ENCODE results near the gene ADARB2.
"Not testable (repeated sequence)": the region's sequence is repeated elsewhere in the genome, so short reads cannot be mapped to it uniquely, and the experiment has no call there.

Gene ADARB2

DNA sequence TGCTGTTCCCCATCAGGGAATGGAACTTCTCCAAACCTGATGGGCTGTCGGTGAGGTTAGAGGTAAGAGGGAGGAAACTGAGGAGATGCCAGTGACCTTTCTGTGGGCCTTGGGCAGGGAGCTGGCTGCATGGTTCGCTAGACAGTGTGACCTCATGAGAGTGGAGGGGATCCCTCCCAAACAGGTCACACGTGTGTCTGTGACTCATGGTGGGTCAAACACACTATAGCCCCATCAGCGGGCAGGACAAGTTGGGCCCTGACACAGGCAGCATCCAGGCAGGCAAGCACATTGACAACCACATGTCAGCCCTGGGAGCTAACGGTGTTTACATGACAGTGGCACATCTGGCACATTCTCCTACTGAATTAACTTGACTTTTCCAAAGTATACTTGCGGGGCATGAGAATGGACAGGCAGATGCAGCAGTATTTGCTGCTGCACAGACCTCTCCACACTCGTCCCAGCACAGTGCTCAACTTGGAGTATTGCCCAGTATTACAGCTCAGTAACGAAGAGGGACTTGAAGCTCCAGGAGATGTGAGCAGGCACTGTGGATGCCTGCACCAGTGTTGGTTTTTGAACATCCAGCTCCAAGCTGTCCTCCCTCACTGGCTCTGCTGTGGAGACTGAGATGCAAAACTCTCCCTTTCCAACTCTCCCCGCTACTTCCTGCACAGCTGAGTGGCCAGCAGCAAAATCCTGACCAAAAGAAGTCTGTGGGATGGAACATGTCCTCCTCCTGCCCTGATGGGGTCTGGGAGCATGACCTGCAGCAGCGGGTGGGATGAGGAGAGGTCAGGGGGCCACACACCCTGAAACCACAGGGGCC lies 481.5 kb downstream of the ADARB2 start:
- Mint-ChIP-seq H3K36me3 (peaks cover 0 to 5% of the 10 kb centered on the region in 2 donors), H3K4me1 (peaks cover 9 to 12% of the 10 kb centered on the region in 2 donors), H3K27ac (no peak overlapping the region), H3K4me3 (no peak overlapping the region), H3K9me3 (peaks cover 5 to 9% of the 10 kb centered on the region in 2 donors), H3K27me3 (peaks cover 66 to 74% of the 10 kb centered on the region in 2 donors)
- no peak for DNase-seq
- ATAC-seq (replicated peaks) = no peak

DNA sequence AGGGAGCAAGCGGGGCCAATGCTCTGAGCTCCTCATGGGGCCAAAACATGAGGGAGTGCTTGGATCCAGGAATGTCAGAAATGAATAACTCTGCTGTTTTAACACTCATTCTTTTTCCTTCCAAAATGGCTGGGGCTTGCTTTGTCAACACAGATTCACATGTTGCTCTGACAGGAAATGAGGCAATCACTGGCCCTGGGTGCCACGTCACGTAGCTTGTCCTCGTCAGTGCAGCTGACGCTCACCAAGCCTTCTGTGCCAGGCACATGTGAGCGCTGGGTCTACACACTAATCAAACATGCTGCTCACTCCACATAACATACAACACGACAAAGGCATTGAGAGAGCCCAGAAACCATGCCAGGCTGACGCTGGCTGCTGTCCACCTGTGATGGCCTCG lies 482.2 kb downstream of the ADARB2 start:
- no peak for DNase-seq
- H3K27me3 Mint-ChIP-seq = peaks cover 72 to 81% of the 10 kb centered on the region in 2 donors
- H3K36me3 Mint-ChIP-seq = peaks cover 0 to 5% of the 10 kb centered on the region in 2 donors
- no peak for ATAC-seq (replicated peaks)
- H3K4me1 Mint-ChIP-seq = peaks cover 9 to 12% of the 10 kb centered on the region in 2 donors
- peak overlapping the region; percentile 48 for H3K27ac Mint-ChIP-seq
- no peak overlapping the region for H3K4me3 Mint-ChIP-seq
- peaks cover 6 to 9% of the 10 kb centered on the region in 2 donors for H3K9me3 Mint-ChIP-seq

DNA sequence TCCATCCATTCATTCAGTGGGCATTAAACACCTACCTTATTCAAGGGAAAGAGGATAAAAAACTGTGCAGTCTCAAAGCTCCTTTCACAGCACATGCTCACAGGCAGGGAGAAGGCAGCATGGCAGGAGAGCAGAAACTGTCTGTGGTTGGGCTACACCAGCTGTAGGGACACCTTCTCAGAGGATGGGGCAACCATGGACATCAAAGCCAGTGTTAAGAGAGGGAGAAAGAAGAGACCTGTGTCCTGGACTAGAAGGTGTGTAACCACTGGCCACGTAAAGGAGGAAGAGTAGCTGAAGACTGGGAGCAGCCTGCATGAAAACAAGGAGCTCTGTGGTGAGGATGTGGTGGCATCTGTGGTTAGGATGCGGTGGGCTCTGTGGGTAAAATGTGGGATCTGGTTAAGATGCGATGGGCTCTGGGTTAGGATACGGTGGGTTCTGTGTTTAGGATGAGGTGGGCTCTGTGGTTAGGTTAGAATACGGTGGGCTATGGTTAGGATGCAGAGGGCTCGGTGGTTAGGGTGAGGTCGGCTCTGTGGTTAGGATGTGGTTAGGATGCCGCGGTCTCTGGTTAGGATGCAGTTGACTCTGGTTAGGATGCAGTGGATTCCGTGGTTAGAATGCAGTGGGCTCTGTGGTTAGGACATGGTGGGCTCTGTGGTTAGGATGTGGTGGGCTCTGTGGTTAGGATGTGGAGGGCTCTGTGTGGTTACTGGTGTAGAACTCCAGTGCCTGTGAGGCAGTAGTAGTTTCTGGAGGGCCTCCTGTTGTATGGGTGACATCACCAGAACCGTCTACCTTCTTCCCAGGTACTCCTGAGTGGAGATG lies 483.6 kb downstream of the ADARB2 start:
- H3K9me3 Mint-ChIP-seq = peaks cover 6 to 9% of the 10 kb centered on the region in 2 donors
- peak overlapping the region in 1 of 2 donors; percentile 34 for H3K4me3 Mint-ChIP-seq
- peak overlapping the region; percentile 42 for H3K27ac Mint-ChIP-seq
- H3K27me3 Mint-ChIP-seq = peaks cover 75 to 82% of the 10 kb centered on the region in 2 donors
- ATAC-seq (replicated peaks) = no peak
- peaks cover 0 to 5% of the 10 kb centered on the region in 2 donors for H3K36me3 Mint-ChIP-seq
- peaks cover 9 to 12% of the 10 kb centered on the region in 2 donors for H3K4me1 Mint-ChIP-seq
- no peak for DNase-seq

DNA sequence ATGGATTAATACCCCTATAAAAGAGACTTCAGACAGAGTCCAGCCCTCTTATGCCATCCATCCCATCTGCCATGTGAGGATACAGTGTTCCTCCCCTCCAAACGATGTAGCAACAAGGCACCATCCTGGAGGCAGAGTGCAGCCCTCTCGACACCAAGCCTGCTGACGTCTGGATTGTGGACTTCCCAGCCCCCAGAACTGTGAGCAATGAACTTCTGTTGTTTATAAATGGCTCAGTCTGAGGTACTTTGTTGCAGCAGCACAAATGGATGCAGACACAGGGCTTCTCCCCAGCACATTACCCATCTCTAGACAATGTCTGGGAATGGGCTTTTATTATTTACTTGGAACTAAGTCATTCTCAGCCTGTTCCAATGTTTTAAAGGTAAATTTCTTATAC lies 485.6 kb downstream of the ADARB2 start:
- H3K4me3 Mint-ChIP-seq = no peak overlapping the region
- no peak overlapping the region for H3K27ac Mint-ChIP-seq
- peaks cover 6 to 9% of the 10 kb centered on the region in 2 donors for H3K9me3 Mint-ChIP-seq
- H3K36me3 Mint-ChIP-seq = peaks cover 0 to 5% of the 10 kb centered on the region in 2 donors
- peaks cover 9 to 12% of the 10 kb centered on the region in 2 donors for H3K4me1 Mint-ChIP-seq
- no peak for DNase-seq
- H3K27me3 Mint-ChIP-seq = peaks cover 72 to 78% of the 10 kb centered on the region in 2 donors
- ATAC-seq (replicated peaks) = no peak

DNA sequence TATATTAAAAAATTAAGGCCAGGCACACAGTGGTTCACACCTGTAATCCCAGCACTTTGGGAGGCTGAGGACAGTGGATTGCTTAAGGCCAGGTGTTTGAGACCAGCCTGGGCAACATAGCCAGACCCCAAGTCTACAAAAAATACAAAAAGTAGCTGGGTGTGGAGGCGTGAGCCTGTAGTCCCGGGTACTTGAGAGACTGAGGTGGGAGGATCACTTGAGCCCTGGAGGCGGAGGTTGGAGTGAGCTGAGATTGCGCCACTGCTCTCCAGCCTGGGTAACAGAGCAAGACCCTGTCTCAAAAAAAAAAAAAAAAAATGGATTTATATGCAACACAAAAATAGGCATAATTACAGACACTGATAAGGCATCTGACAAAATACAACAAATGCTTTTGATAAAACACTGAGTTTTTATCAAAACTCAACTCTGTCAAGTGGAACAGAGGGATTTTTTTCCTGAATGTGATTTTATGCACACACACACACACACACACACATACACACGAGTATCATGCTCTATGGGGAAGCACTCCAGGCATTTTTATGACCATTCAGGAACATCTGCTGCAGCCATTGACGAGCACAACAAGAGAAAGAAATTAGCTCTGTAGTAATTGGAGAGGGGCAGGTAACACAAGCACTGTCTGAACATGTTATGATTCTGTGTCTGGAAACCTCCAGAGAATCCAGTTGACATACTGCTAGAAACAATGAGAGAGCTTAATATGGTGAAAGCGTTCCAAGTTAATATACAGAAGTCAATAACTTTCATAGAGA lies 488.0 kb downstream of the ADARB2 start:
- no peak overlapping the region for H3K27ac Mint-ChIP-seq
- no peak for DNase-seq
- H3K4me3 Mint-ChIP-seq = no peak overlapping the region
- peaks cover 62 to 74% of the 10 kb centered on the region in 2 donors for H3K27me3 Mint-ChIP-seq
- H3K36me3 Mint-ChIP-seq = peaks cover 0 to 5% of the 10 kb centered on the region in 2 donors
- H3K4me1 Mint-ChIP-seq = peaks cover 8 to 9% of the 10 kb centered on the region in 2 donors
- peaks cover 9% of the 10 kb centered on the region in 2 donors for H3K9me3 Mint-ChIP-seq
- ATAC-seq (replicated peaks) = no peak

DNA sequence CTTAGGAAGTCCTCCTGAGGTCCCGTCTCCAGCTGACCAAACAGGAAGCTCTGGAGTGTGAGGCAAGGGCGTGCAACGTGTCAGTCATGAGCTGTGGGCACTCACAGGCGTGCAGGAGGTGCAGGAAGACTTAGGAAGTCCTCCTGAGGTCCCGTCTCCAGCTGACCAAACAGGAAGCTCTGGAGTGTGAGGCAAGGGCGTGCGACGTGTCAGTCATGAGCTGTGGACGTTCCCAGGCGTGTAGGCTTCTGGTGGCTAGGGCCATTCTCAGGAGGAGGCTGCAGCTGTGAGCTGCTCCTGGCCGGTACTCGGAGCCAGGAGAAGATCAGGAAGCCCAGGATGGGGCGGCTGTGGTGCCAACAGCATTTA lies 489.1 kb downstream of the ADARB2 start:
- not testable (repeated sequence) for ATAC-seq (replicated peaks); H3K27ac Mint-ChIP-seq; H3K36me3 Mint-ChIP-seq; H3K4me1 Mint-ChIP-seq; H3K4me3 Mint-ChIP-seq; DNase-seq; H3K9me3 Mint-ChIP-seq
- H3K27me3 Mint-ChIP-seq = peaks cover 57 to 71% of the 10 kb centered on the region in 2 donors

DNA sequence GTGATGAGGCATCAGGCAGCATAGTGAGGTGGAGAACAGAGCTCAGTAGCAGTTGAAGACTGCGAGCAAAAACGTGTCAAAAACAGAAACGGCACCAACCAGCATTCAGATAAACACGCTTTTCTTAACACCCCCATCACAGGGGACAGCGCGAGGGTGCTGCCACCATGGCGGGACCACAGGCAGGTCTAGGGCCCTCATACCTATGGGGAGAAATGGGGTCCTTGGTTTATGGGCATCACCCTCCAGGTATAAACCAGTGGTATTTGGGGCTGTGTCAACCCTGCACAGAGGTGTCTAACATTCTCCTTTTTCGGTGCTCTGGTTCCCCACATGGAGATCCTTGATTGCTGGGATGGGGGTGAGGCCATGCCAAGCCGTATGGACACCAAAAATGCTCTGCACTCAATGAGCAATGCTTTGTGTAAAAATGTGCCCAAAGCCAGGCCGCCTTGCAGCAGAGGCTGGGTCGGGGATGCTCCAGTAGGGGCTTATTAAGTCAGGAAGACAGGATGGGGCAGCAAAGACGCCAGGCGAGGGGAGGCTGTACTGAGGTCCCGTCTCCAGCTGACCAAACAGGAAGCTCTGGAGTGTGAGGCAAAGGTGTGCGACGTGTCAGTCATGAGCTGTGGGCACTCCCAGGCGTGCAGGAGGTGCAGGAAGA lies 489.6 kb downstream of the ADARB2 start:
- Mint-ChIP-seq H3K27ac (no peak overlapping the region), H3K9me3 (peaks cover 0 to 4% of the 10 kb centered on the region in 2 donors), H3K4me3 (no peak overlapping the region), H3K36me3 (no peaks in the 10 kb centered on the region), H3K4me1 (no peaks in the 10 kb centered on the region), H3K27me3 (peaks cover 54 to 70% of the 10 kb centered on the region in 2 donors)
- ATAC-seq (replicated peaks) (no peak), DNase-seq (no peak)

DNA sequence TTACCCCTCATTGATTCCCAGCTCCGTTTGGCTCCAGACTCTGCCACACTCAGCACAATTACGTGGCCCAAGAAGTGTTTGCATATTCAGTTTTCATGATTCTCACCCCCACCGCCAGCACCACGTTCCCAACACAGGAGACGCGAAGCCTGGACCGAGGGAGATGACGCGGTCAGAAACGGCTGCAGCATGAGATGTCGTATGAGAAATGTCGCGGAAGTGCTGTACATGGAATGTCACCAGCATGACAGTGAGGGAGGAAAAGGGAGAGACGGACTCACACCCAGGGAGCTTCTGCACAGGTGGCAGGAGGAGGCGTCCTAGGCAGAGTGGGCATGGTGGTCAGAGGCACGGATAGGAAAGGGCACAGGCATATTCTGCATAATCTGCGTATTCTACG lies 492.8 kb downstream of the ADARB2 start:
- no peak for DNase-seq
- Mint-ChIP-seq H3K27me3 (peaks cover 43 to 68% of the 10 kb centered on the region in 2 donors), H3K9me3 (peaks cover 0 to 3% of the 10 kb centered on the region in 2 donors), H3K36me3 (no peaks in the 10 kb centered on the region), H3K27ac (no peak overlapping the region), H3K4me1 (peaks cover 11 to 14% of the 10 kb centered on the region in 2 donors), H3K4me3 (no peak overlapping the region)
- ATAC-seq (replicated peaks) = no peak

DNA sequence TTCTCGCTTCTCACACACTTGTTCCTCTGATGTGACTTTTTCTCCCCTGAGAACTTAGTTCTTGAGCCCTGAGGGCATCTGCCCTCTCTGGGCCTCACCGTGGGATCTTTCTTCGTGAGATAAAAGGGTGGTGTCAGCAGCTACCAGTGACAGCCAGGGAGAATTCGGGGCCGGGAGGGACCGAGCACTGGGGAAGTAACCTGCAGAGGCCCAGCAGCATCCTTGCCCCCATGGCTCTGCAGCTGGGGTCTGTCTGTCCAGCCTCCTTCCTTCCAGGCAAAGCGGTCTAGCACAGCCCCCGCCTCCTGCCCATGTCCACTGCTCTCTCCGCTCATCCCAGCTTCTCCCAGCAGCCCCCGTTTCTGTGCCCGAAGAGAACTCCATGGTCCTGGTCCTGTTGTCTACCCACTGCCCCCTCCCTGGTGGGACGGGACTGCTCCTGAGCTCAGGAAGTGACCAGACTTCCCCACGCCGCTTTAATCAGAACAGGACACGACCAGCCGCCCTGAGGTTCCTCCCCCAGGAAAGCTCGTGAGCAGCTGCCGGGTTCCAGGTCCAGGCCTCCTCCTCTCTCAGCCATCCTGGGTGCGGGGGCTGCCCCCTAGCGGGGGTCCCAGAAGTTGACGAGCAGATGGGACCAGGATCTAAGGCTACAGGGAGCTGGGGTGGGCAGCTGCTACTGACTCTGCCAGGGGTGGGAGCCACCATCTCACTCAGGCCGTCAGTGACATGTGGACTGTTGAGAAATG lies 493.7 kb downstream of the ADARB2 start:
- Mint-ChIP-seq H3K27ac (no peak overlapping the region), H3K27me3 (peaks cover 42 to 66% of the 10 kb centered on the region in 2 donors), H3K9me3 (peaks cover 0 to 3% of the 10 kb centered on the region in 2 donors), H3K4me1 (peaks cover 11 to 14% of the 10 kb centered on the region in 2 donors), H3K4me3 (no peak overlapping the region), H3K36me3 (no peaks in the 10 kb centered on the region)
- no peak for DNase-seq
- ATAC-seq (replicated peaks) = no peak

DNA sequence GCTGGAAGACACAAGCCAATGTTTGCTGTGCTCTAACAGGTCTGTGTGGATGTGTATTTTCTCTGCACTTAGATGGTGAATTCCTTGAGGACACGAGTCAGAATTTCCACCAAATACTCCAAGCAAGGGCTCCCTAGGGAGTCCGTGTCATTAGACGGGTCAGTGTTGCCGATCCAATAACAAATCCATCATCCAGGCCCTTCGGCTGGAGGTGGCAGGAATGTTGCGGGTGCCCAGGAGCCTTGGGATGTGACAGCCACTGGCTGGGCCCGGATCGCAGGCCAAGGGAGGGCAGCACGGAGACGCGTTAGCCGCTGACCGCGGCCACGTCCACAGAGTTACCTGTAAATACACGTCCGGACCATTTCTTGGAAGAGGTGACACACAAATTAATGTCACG lies 494.4 kb downstream of the ADARB2 start:
- H3K27ac Mint-ChIP-seq = no peak overlapping the region
- no peak for ATAC-seq (replicated peaks)
- DNase-seq = no peak

DNA sequence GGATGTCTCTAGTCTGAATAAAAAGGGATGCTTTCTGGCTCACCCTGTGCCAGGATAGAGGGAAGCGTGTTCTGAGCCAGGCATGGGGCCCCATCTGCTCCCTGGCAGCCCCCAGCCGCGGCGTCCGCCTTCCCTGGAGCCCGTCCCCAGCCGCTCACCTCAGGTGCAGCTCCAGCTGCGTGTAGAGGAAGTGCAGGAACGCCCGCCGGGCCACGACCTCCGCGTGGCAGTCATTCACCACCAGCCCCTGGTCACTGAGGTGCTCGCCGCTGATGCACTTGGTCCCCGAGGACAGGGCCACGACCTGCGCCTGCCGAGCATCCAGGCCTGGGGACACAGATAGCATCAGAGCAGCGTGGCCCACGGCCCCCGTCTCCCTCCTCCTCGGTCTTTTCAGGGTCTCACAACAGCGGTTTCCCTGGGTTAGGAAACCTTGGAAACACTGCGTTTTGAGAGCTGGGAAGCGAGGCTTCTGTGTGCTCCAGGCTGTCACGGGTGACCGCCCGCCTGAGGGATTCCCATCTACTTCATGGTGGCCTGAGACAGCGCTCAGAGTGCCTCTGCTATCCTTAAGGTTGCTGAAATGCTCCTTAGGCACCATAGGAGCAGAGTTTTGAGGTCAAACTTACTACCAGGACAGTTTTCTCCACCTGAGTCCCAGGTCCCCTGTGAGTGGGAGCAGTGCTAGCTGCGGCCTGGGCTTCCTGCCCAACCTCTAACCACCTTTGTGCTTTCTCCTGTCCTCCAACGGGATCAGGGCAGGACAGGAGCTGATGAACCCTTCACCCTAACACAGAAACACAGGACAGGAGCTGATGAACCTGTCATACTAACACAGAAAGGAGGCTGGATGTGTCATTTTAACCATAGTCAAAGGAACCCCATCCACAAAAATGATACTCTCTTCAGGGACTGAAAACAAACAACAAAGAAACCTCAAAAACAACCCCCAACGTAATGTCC lies 495.1 kb downstream of the ADARB2 start:
- DNase-seq (no peak), ATAC-seq (replicated peaks) (no peak)
- H3K4me1 Mint-ChIP-seq = peaks cover 11 to 14% of the 10 kb centered on the region in 2 donors
- H3K27me3 Mint-ChIP-seq = peaks cover 32 to 57% of the 10 kb centered on the region in 2 donors
- H3K4me3 Mint-ChIP-seq = no peak overlapping the region
- H3K9me3 Mint-ChIP-seq = peaks cover 0 to 3% of the 10 kb centered on the region in 2 donors
- H3K27ac Mint-ChIP-seq = no peak overlapping the region
- H3K36me3 Mint-ChIP-seq = no peaks in the 10 kb centered on the region

More for the DNA sequence above, 494.4 kb downstream of the ADARB2 start:
- peaks cover 11 to 14% of the 10 kb centered on the region in 2 donors for H3K4me1 Mint-ChIP-seq
- no peaks in the 10 kb centered on the region for H3K36me3 Mint-ChIP-seq
- no peak overlapping the region for H3K4me3 Mint-ChIP-seq
- H3K27me3 Mint-ChIP-seq = peaks cover 40 to 64% of the 10 kb centered on the region in 2 donors
- H3K9me3 Mint-ChIP-seq = peaks cover 0 to 3% of the 10 kb centered on the region in 2 donors

DNA sequence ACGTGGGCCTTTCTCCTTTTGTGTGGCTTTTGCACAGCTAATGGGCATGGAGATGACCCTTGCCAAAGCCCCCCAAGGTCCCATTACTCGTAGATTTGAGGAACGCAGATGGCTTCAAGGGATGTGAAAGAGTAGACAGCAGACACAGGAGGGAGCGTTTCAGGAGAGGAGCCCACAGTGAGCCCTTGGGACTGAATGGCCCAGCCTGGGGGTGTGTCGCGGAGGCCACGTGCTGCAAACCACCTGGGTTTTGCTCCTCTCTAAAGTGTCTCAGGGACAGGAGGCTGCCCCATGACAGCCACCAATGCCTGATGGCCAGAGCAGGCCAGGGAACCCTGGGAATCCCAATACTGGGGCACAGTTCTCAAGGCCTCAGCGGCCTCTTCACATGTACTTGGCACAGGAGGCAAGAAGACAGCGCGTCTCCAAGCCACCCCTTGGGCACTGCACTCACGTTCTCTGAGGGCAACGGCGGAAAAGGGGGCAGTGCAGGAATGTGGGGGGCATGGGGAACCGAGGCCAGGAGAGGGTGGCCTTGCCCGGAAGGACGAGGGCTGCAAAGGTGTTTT lies 495.9 kb downstream of the ADARB2 start:
- Mint-ChIP-seq H3K4me3 (no peak overlapping the region), H3K27me3 (peaks cover 28 to 52% of the 10 kb centered on the region in 2 donors), H3K9me3 (peaks cover 0 to 3% of the 10 kb centered on the region in 2 donors), H3K27ac (peak overlapping the region; percentile 20), H3K36me3 (no peaks in the 10 kb centered on the region), H3K4me1 (peaks cover 11 to 14% of the 10 kb centered on the region in 2 donors)
- no peak for DNase-seq
- no peak for ATAC-seq (replicated peaks)
